Mammary epithelial cell (primary cell): Measurements from ENCODE around the gene HERC4.

Experiments
- EZH2 ChIP-seq: IDR thresholded peaks from 2 replicates; pipeline ENCODE4 v1.6.1; 2012; ENCODE audit warnings: low read length, inconsistent platforms, borderline replicate concordance
- TF ChIP-seq, protein P1 (sequence below), 2 donors: IDR thresholded peaks in 1 of 2; conservative IDR thresholded peaks in 1 of 2; 2 replicates each; pipeline ENCODE4 v1.5.1; 2011 to 2012; ENCODE audit warnings: inconsistent platforms in 2 of 2, low read length in 2 of 2, mild to moderate bottlenecking in 2 of 2, control low read depth in 1 of 2, low read depth in 1 of 2; ENCODE audit not compliant: insufficient read depth in 1 of 2; ENCODE audit errors: extremely low read depth in 1 of 2

DNA sequence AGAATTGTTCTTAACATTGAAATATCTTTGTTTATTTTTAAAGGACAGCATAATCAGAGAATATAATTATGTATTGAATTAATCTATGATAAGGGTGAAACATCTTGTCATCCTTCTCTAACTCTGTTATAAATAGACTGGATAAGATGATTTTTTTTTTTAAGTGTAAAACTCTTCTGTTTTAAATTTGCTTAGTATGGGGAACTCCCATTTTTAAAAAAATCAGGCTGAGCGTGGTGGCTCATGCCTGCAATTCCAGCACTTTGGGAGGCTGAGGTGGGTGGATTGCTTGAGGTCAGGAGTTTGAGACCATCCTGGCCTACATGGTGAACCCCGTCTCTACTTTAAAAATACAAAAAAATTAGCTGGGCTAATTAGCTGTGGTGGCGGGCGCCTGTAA lies 9.4 kb upstream of the HERC4 start:
- TF ChIP-seq EZH2: no peak
- TF ChIP-seq, protein P1, sequence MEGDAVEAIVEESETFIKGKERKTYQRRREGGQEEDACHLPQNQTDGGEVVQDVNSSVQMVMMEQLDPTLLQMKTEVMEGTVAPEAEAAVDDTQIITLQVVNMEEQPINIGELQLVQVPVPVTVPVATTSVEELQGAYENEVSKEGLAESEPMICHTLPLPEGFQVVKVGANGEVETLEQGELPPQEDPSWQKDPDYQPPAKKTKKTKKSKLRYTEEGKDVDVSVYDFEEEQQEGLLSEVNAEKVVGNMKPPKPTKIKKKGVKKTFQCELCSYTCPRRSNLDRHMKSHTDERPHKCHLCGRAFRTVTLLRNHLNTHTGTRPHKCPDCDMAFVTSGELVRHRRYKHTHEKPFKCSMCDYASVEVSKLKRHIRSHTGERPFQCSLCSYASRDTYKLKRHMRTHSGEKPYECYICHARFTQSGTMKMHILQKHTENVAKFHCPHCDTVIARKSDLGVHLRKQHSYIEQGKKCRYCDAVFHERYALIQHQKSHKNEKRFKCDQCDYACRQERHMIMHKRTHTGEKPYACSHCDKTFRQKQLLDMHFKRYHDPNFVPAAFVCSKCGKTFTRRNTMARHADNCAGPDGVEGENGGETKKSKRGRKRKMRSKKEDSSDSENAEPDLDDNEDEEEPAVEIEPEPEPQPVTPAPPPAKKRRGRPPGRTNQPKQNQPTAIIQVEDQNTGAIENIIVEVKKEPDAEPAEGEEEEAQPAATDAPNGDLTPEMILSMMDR (conservative IDR thresholded peaks at IDR 0.05 in 1 of 2, IDR thresholded peaks at IDR 0.05 in 1 of 2; ENCODE audit: extremely low read depth in 1 of 2, insufficient read depth in 1 of 2, low read depth in 1 of 2, low read length in 2 of 2): no peak
